Kidney glomerular epithelial cell (primary cell): ENCODE data around the gene PEAK1.
"Not testable (repeated sequence)": the region's sequence is repeated elsewhere in the genome, so short reads cannot be mapped to it uniquely, and the experiment has no call there.

Source experiments
- DNase-seq: peaks from one replicate; lab custom pipeline; 2025; lab: John Stamatoyannopoulos, UW

Gene PEAK1

DNA sequence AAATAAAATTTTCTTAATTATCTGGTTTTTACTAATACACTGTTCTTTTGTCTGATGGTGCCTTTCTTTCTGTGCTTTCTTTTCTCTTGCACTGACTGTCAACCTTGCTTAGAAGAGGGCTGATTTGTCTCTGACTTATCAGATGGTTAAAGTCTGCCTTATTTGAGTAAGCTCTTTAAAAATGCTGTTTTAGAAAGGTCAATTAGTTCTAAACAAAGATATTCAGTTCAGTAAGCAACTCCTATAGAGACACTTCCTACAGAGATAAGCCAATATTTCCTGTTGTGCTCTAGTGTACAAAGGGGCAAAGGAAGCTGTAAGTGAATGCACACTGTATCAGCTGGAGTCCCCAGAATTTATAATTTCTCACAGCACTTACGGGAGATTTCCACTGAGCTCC, 195.6 kb downstream of the PEAK1 start:
- DNase-seq, result peak; percentile 7

- no peak for DNase-seq
These were observed 198.2 kb downstream of the PEAK1 start for GRCh38 chr15:77221708-77222107.

DNA sequence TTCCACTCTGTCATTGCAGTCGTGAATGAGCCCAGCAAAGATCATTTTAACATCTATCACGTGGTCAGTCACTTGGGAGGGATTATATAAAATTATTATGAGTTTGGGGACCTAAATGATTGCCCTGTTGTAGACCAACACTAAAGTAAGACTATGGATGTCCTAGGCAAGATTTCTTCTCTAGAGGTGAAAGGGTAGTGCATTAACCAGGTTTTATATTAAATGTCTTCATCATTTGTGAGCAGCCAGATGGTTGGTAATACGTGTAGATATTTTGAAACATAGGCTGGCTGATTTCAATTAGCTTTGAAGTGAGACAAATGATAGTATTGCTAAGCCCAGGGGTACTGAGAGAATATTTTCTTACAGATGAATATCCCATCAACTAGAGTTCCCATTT, 198.7 kb downstream of the PEAK1 start:
- DNase-seq, result no peak

DNA sequence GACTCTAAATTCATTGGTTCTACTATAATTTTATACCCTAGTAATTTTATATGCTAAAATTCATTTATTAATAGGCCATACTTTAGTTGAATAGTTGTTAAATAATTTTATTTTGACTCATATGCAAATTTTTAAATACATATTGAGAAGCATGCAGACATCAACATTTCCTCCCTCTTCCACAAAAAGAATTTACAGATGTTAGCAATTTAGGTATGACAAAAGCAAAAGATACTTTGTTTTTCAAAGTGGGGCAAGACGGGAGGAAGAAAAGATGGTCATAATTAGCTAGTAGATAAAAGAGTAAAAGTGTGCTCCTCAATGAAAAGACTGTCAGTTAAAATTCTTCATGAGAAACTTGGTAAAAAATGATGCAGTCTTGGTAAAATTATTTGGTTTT, 200.1 kb downstream of the PEAK1 start:
- DNase-seq, result no peak

- DNase-seq, result no peak
These were observed 210.7 kb downstream of the PEAK1 start for GRCh38 chr15:77209221-77209620.

DNA sequence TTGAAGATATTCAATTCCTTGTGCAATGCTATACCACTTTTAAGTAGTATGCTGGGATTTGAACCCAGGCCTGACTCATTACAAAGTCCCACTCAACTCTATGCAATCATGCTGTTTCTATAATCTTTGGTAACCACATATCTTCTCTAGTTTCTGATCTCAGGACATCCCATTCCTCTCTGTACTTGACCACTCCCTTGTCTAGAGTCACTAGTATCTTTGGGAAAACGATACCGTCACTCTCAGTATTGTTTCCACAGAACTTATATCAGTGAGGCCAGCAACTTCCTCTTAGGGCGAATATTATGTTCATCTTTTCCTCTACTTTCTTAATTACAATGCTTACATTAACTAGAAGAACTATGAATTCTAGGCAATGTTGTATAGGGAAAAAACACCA, 211.7 kb downstream of the PEAK1 start:
- DNase-seq, result no peak

- no peak for DNase-seq
These were observed 218.2 kb downstream of the PEAK1 start for GRCh38 chr15:77201665-77202064.

DNA sequence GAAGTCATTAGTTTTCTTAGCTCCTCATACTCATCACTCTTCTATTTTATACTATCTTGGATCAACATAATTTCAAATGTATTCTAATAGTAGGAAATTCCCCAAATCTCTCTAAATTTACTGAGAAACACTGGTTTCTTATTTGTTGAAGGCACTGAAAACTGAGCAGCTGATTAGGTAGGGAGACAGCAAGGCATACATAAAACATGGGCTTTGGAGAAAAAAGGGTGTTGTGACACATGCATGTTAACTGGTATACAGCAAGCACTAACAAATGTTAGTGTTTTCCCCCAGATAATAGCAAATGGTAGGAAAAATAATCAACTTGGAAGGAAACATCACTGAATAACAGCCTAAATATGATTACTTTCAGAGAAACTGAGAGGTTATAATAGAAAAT, 223.5 kb downstream of the PEAK1 start:
- DNase-seq, result no peak

GRCh38 chr15:77195586-77195985, 224.3 kb downstream of the PEAK1 start:
- no peak for DNase-seq

DNA sequence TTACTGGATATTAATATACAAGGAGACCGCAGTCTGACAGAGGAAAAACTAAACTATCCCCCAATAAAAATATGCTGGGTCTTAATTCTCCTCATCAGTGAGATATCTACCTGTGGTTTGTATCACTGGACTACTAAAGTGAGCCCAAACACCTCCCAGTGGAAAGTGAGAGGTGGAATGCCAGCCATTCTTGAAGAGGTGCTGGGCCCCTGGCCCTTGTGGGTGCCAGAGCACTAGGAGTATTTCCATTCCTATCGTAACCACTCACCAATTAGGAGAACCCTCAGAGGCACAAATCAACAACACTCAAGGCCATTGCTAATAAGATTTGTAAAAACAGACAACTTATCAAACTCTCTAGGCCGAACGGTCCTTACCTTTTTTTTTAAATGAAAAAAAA, 227.5 kb downstream of the PEAK1 start:
- no peak for DNase-seq

DNA sequence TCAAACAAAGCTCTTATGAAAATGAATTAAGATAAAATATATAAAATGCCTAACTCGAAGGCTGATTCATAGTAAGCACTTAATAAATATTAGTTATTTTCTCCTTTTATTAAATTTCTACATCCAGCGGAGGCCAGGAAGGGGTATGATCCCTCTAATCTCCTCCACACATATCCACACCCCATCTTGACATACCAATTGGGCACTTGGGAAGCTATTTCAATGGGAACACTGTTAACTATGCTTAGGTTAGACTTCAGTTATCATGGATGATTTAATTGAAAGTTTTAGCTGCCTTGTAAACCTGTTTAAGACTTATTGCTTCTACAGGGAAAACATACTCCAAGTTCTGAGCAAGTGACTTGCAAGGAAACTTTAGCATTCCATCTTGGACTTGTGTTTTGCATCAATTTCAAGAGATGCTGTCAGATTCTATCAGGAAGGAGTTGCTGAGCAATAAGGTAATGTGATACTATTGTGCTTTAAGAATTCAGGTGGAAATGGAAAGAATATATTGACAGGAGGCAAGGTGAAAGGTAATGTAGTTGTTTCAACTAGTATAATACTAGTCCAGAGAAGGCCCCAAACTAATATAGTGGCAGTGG, 228.6 kb downstream of the PEAK1 start:
- no peak for DNase-seq

DNA sequence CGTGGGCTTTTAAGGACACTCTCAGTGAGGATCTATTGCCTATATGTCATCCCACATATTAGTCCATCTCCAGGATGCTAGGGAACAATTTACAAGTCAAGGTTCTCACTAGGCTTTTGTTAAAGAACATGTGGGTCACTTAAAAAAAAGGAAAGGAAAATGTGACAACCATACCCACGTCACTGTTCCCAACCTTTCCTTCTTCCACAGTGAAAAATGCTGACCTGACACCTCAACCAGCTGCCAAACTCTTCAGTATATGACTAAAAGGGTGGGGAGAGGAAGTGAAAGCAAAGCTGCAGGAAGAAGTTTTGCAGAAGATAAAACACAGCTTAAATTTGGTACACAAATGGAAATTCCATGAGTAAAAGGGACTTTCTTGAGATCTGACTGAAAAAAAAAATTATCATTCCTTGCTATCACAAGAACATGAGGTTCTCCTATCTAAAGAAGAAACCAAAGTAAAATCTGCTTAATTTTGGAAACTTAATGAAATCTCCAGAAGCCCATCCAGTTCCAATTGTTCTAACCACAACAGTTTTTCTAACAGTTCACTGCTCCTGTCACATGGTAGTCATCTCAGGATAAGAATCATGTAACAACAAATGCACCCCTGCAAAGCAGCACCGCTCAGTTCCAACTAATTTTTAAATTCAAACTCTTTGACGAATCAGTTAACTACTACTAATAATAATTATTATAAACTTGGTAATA, 232.0 kb downstream of the PEAK1 start:
- DNase-seq, result no peak

DNA sequence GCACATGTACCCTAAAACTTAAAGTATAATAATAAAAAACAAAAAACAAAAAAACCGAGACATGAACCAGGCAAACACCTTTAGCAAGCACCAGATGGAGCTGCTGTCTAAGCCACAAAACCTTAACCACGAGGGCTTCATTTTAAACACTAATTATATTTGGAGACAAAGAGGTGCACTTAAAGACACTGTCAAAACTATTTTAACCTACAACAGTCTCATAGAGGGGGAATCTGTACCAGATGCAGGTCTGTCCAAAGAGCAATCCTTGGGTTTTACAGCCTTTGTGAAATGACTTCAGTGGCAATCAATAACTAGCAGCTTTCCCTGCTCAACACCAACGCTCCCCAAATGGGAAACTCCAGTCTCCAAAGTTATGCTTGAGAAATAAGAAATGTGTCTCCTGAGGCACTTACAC, 233.3 kb downstream of the PEAK1 start:
- no peak for DNase-seq

DNA sequence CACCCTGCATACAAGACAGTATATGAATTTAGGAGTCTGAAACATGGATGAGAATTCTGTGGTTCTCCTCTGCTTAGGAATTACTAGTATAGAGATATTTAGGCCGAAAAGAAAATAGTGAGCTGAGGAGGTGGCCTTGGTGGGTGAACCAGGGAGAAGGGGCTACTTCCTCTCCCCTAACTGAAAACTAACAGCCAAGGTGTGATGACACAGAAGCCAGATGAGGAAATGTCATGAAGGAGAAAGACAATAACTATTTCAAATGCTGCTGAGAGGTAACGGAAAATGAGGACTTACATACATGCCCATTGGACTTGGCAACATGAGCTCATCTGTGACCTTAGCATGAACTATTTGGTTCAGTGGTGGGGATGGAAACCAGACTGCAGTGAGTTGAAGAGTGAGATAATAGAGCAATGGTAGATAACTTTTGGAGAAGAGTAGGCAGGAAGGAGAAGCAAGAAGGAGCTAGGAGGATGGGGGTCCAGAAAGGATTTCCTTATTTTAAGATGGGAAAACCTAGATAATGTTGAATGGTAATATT, 234.6 kb downstream of the PEAK1 start:
- DNase-seq, result no peak

DNA sequence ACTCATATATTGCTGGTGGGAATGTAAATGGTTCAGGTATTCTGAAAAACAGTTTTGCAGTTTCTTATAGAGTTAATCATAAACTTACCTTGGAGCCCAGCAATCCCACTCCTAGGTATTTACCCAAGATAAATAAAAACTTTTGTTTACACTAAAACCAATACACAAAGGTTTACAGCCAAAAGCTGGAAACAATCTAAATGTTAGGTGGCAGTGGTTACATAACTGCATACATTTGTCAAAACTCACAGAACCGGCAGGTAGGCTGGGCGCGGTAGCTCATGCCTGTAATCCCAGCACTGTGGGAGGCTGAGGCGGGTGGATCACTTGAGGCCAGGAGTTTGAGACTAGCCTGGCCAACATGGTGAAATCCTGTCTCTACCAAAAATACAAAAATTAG, 235.6 kb downstream of the PEAK1 start:
- DNase-seq, result not testable (repeated sequence)

GRCh38 chr15:77183066-77183465, 236.8 kb downstream of the PEAK1 start:
- DNase-seq, result no peak

GRCh38 chr15:77181305-77182074, 238.4 kb downstream of the PEAK1 start:
- DNase-seq, result no peak

DNA sequence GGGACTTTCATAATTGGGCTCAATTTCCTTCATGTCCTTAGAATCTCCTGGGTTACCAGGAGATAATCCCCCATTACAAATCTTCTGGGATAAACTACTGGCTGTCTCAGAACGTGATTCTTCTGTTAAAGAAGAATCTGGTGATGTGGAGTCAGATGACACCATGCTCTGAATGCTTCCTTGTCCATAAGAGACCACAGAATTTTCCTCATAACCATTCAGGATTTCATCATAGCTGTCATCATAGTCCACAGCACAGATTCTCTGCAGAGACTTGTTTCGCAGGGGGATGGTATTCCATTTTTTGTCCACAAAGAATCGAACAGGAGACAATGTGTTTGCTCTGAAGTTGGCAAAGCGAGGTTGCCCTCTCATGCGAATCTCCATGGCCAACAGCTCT, 239.1 kb downstream of the PEAK1 start:
- no peak for DNase-seq

GRCh38 chr15:77180270-77180669, 239.6 kb downstream of the PEAK1 start:
- DNase-seq, result no peak

- no peak for DNase-seq
These were observed 240.3 kb downstream of the PEAK1 start for GRCh38 chr15:77179541-77179998.

GRCh38 chr15:77178411-77178810, 241.5 kb downstream of the PEAK1 start:
- DNase-seq, result no peak

GRCh38 chr15:77176148-77176547, 243.8 kb downstream of the PEAK1 start:
- DNase-seq, result not testable (repeated sequence)

- no peak for DNase-seq
These were observed 246.4 kb downstream of the PEAK1 start for GRCh38 chr15:77173487-77173886.
